NCI-H2171 treated with DMSO at 0.1 percent for 48 hours (cell line): Measurements from ENCODE around the gene ATP13A5.
A peak's percentile ranks its signal among the peaks of the same experiment; 100 is the strongest.

Source experiments
- DNase-seq: peaks from one replicate; lab custom pipeline; 2025; lab: John Stamatoyannopoulos, UW

The ATP13A5 gene, protein sequence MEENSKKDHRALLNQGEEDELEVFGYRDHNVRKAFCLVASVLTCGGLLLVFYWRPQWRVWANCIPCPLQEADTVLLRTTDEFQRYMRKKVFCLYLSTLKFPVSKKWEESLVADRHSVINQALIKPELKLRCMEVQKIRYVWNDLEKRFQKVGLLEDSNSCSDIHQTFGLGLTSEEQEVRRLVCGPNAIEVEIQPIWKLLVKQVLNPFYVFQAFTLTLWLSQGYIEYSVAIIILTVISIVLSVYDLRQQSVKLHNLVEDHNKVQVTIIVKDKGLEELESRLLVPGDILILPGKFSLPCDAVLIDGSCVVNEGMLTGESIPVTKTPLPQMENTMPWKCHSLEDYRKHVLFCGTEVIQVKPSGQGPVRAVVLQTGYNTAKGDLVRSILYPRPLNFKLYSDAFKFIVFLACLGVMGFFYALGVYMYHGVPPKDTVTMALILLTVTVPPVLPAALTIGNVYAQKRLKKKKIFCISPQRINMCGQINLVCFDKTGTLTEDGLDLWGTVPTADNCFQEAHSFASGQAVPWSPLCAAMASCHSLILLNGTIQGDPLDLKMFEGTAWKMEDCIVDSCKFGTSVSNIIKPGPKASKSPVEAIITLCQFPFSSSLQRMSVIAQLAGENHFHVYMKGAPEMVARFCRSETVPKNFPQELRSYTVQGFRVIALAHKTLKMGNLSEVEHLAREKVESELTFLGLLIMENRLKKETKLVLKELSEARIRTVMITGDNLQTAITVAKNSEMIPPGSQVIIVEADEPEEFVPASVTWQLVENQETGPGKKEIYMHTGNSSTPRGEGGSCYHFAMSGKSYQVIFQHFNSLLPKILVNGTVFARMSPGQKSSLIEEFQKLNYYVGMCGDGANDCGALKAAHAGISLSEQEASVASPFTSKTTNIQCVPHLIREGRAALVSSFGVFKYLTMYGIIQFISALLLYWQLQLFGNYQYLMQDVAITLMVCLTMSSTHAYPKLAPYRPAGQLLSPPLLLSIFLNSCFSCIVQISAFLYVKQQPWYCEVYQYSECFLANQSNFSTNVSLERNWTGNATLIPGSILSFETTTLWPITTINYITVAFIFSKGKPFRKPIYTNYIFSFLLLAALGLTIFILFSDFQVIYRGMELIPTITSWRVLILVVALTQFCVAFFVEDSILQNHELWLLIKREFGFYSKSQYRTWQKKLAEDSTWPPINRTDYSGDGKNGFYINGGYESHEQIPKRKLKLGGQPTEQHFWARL

DNA sequence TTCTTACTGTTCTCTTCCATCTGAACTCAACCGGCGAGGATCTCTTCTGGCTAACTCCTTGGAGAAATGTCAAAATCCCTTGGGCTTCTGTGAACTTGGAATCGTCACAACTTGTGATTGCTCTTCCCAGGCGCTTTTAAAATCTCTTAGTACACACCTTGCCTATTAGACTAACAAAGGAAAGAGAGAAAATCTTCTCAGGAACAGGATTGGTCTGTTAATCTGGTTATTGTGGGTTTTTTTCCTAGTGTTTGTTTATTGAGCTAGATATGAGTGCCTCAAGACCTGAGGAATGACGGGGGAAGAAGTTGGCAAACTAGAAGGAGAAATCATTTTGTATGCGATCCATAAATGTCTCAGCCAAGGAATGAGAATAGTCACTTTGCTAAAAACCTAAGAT is at the start of gene ATP13A5:
ATP13A5 (minus strand) TSS at position 48 of the 400 bp plus-strand sequence; CDS start at position 20, 28 bp downstream.
- DNase-seq = no peak

DNA sequence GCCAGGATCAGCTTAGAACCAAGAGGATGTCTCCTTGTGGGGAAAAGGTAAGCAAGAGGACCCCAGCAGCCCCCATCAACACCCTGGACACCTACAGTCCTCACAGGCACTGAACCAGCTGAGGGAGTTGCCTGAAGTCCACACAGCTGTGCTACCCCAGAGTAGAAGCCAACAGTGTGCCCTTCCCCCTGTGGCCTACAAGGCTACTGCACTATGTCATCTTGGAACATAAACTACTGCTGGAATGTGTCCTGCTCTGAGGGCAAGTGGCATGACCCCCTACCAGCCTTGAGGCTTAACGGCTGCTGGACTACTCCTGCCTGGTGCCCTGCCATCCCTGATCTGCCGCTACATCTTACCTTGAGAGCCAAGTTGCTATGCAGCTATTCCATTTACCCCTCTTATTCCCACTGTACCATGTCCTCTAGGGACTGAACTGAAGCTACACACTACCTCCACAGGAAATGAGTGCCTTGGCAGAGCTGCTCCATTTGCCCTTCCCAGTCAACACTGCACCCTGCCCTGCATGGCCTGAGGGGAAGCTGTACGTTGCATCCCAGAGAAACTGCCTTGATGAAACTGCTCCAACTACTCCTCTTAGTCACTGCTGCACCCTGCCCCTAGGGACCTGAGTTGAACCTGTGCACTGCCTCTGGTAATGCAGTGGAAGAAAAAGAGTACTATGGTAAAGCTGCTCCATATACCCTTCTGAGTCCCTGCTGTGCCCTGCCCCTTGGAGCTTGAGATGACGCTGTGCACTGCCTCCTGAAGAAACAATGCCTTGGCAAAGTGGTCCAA is 40.2 kb upstream of the ATP13A5 start:
- DNase-seq = no peak

DNA sequence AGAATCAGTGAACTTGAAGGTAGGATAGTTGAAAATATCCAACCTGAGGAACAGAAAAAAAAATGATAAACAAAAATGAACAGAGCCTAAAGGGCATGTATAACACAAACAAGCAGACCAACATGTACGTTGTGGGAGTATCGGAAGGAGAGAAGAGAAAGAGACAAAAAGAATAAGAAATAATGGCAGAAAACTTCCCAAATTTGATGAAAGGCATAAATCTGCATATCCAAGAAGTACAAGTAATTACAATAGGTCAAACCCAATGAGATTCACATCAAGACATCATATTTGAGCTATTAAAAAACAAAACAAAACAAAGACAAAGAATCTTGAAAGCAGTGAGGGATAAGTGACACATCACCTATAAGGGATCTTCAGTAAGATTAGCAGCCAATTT is 38.1 kb upstream of the ATP13A5 start:
- no peak for DNase-seq

DNA sequence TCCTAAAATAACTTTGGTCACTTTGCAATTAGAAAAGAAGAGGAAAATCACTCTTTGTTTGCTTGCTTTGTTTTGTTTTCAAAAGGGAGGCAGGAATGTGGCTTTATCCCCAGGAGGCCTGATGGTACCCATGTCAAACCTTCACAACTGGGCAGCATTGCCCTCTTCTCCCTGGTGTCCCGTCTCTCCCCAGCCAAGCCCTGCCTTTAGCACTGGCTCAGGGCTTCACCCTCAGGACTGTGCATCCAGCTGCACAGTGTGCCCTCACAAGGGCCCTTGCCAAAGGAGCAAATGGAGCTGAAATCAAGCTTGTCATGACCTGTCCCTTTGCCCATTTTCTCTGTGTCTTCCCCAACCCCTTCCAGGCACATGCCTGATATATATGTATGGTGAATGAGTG is 29.1 kb upstream of the ATP13A5 start:
- DNase-seq = no peak

DNA sequence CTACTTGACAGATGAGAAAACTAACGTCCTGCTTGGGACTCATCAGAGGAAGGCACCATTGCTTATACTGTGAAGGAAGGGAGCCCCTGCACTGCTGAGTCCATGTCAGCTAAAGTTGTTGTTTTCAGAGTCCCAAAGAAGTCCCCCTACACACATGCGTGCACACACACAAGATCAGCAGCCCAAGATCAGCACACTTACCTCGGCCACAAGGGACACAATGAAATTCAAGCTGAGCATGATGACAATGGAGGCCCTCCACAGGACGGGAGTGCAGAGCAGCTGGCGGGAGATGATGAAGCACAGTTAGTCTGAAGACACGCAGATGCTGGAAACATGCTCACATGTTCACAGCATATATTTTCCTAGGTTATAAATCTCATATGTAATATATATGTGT is 28.6 kb upstream of the ATP13A5 start:
- peak; percentile 55 for DNase-seq

DNA sequence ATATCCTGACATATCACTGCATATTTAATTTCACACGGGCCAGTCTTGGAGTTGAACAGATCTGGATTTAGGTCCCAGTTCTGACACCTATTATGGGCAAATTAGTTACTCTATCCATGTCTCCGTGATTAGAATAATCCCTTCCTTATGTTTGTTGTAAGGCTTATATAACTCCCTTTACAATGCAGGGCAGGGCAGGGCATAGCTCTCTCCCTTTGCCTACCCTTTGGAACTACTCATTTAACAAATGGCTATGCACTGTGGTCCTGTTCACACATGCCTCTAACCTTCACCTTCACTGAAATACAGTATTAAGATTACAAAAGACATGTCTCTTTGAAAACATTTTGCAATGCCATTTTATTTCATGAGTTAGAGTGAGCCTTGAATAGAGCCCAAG is 24.8 kb upstream of the ATP13A5 start:
- no peak for DNase-seq

DNA sequence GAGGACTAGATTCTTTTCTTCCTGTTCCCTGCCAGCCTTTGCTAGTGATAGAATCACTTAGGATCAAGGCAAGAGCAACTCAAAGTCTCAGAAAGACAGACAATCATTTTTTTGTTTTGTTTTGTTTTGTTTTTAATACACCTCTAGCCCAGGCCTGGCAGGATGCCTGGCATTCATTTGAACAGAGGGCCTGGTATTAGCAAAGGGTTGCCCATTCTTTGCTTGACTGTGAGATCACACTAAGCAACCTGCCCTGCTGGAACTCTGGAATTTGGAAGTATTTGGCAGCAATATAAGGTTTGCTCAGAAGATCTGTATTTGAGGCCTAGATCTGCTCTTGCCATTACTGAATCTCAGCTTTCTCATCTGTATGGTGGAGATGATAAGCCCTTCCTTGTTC is 21.8 kb upstream of the ATP13A5 start:
- DNase-seq = no peak

DNA sequence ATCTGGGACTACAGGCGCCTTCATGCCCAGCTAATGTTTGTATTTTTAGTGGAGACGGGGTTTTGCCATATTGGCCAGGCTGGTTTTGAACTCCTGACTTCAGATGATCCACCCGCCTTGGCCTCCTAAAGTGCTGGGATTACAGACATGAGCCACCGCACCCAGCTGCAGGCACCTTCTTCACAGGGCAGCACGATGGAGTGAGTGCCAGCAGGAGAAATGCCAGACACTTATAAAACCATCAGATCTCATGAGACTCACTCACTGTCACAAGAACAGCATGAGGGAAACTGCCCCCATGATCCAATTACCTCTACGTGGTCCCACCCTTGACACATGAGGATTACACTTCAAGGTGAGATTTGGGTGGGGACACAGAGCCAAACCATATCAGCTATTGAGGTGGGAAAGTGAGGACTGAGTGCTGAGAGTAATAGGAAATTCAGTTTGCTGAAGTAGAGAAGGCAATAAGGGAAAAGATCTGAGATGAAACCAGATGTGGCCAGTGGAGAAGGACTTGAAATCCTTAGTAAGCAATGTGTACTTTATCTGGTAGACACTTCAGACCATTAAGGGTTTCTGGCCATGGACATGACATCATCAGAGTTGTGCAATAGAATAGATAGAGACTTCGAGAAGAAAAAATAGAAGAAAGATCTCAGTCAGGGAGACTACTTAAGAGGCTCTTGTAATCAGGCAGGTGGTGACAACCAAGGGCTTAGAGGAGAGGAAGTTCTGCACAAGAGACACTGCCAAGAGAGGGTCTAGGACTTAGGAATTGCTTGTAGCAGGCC is 18.1 kb upstream of the ATP13A5 start:
- DNase-seq = no peak

DNA sequence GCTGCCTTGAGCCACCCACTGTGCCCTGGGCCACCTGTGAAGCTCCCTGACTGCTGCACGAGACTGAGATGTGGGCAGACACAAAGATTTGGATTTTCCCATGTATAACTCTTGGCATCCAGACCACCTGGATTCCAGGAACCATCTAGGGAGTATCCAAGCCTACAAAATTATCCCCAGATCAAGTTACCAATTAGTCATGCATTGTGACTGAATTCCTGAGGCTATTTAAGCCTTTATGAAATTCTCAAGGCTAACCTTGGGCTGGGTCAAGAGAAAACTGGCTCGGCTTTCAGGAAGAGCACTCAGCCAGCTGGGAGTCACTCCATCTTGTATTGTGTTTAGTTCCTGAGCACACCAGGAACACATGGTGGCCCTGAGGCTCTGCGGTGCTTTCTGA is 13.3 kb upstream of the ATP13A5 start:
- DNase-seq = peak; percentile 65

DNA sequence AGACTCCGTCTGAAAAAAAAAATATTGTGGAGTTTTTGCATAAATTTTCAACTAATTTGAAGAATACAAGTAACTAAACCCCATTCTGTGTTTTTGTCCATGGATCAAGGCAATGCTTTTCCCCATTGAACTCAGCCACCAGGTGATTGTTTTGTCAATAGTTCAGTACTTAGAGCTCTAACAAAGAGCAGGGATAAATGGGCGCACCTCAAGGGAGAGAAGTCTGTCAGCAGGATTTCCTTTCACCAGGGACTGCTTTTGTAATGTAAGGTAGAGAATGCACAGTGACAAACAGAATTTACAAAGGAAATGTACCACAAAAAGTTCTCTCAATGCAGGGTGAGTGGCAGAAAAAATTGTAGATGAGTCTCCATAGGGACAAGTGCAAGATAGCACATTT is 10.8 kb upstream of the ATP13A5 start:
- no peak for DNase-seq

DNA sequence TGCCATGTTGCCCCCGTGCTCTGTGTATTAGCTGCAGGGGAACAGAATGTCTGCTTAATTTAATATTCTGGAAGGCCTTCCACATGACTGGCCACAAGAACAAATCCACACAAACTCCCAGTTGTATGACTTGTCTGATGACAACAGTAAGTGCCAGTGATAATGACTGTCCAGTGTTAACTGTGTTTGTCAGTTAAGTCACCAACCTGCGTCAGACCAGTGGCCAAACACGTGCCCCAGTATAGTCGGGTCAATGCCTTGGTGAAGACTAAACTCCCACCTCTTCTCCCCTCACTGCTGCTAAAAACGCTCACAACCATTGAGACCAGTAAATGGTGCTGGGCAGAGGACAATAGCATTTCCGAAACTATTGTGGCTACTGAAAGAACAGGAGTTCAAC is 9.8 kb upstream of the ATP13A5 start:
- peak; percentile 77 for DNase-seq

DNA sequence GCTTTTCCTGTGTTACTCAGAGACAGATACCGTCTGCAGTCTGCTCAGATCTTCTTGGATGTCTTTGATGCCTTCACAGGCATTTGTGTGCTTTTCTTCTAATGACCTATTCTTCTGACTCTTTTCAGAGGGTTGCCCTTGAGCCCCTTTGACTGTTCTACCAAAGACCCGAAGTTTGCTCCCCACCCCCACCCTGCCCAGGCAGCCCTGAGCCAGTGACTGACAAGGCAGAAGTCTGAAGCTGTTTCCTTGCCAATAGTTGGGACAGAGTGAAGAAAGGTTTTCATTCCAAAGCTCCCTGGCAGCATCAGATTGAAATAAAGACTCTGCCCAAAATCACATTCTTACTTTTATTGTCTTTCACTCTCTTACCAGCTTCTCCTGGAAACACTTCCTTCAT is 9.0 kb upstream of the ATP13A5 start:
- DNase-seq = no peak

DNA sequence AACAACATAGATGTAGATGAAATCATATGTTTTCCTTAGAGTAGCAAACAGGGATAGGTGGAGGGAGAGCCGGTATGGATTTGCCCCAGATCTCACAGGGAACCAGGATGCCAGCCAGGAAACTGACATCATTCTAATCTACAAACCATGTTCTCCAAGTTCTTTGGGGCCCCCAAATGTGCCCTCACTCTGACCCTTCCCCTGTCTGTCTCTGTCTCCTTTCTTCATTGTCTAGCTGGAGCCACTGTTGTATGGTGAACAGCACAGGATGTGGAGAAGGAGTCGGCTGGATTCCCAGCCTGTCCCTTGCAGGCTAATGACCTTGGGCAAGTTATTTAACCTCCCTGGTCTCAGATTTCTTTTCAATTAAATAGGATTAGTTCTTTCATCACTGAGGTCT is 962 bp downstream of the ATP13A5 start:
- DNase-seq = no peak

DNA sequence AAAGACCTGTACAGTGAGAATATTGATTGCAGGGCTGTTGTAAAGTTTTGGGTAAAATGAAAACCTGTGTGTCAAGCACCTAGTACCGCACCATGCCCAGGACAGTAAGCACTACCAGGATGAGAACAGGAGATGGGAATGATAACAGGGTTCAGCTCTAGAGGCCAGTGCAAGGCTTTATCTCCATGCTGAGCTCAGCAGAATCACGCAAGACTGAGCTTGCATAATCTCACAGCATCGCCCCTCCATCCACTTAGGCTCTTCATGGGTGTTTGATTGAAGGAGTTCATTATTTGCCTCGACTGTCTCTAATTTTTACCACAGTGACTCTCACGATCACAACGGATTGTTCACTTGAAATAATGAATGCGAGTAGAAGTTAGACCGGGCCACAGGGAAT is 2.9 kb downstream of the ATP13A5 start:
- DNase-seq = no peak

DNA sequence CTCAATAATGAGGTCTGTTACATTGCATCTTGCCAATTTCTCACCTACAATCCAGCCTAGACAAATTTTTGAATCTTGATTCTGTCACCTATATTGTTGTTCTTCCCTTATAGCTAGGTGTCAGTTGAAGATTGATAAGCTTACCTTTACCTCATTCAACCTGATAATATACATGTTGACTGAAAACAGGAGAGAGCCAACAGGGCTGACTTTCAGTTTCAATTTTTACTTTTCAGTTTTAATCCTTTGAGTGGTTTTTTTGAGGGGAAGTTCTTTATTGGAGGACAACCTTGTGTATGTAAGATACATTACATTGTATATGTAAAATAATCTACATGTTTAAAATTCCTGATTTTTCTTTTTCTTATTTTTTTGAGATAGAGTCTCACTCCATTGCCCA is 5.8 kb downstream of the ATP13A5 start:
- DNase-seq = no peak

DNA sequence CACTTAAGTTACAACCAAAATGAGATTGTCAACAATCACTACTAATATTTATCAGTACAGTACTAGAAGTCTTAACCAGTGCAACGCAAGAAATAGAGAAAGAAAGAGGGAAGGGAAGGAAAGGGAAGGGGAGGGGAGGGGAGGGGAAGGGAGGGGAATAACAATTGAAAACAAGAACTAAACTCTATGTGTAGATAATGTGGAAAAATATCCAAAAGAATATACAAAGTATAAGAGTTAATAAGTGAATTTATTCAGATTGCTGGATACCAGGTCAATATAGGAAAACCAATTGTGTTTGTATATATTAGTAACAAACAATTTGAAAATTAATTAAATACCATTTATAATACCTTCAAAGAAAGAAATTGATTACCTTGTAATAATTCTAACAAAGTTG is 10.7 kb downstream of the ATP13A5 start:
- DNase-seq = no peak

DNA sequence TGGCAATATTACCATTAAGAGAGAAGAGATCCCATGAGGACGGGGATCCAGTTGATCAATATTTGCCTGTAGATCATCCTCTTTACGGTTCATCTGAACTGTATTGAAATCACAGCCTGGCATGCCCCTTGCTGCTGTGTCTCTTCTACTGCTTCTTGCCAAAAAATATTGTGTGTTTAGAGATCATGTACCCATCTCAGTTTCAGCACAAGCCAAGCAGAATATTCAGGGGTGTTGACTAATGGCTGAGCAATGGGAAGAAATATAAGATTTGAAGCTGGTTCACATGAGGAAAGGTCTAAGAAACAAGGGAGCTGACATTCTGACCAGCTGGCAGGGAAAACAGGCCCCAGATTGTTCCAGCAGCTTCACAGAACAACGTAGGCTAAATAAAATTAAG is 21.3 kb downstream of the ATP13A5 start:
- no peak for DNase-seq

DNA sequence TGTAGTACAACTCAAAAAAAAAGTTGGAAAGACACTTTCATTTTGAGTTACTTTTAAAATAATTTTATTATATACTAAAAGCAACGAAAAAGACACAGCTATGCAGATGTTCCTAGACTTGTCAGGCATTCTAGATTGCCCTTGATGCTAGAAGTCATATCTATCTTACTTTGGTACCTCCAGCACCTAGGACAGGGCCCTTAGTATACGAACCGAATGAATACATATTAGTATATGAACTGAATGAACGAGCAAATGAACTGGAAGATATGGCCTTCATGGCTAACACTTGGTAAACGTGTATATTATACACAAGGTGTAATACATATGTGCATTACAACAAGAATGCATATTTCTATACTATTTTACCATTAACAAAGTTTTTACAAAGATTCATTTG is 24.1 kb downstream of the ATP13A5 start:
- no peak for DNase-seq

DNA sequence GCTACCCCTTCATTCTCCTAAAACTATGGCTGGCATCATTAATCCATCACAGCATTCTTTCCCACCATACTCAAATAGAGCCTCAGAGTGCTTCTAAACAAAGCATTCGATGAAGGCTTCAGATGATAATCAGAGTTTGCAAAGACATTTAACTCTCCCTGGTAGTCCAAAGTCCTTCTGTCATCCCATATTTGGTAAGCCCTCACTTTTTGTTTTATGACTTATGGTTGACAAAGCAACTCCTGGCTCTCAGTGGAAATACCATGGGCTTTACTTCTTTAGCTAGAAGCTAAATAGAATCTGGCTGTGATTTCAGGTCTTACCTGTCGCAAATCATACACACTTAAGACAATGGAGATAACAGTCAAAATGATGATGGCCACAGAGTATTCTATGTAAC is 27.8 kb downstream of the ATP13A5 start:
- DNase-seq = no peak

DNA sequence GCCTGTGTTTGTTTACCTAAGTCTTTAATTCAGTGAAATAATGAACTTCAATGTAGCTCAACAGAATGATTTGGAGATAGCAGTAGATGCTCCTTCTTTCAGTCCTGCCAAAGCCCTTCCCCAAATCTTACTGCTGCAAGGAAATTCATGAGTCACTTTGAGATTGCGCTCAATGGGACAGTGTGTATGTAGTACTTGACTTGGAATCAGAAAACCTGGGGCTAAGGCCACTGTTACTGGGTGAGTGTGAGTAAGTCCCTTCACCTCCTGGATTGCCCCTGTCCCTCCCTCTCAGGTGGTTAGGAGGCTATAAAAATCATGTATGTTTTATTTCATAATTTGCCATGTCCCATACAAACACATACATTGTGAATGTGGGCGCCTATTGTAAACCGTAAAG is 29.9 kb downstream of the ATP13A5 start:
- DNase-seq = no peak
